H1 (cell line): ENCODE measurements around the gene HMCES. TPM values are rescaled to one million over a fixed set of nuclear protein-coding genes. Genes with fewer than 3 reads are reported as not detected.

ENCODE experiments used
- CTCF ChIA-PET: fragments of 300-600 bp; sonication (Branson Sonifier 250); formaldehyde crosslinking; loops from one replicate; lab custom pipeline; 2021; ENCODE audit not compliant: partially characterized antibody; lab: Charles Lee
- POLR2A ChIA-PET: fragments of 300-600 bp; sonication (Branson Sonifier 250); formaldehyde crosslinking; loops from one replicate; lab custom pipeline; 2021; ENCODE audit warnings: inconsistent platforms; ENCODE audit not compliant: partially characterized antibody; lab: Charles Lee
- DNase-seq, 2 experiments: peaks; one replicate each; pipeline versions ENCODE4 v3.0.0 to v3.0.0-alpha.2; 2010 to 2022; ENCODE audit warnings: low spot score in 2 of 2, low read depth in 1 of 2, mixed read lengths in 1 of 2
- FAIRE-seq: peaks from 2 replicates; lab custom pipeline; 2011; peaks lifted over from hg19 to GRCh38; lab: Jason Lieb, UNC
- H2AFZ ChIP-seq: 2 replicates; pipeline ENCODE4 v1.8.1; 2012; ENCODE audit warnings: low read length, inconsistent platforms
- H2AK5ac ChIP-seq: 2 replicates; pipeline ENCODE4 v1.6.1; 2013; ENCODE audit warnings: low read depth, low read length
- H2BK120ac ChIP-seq: replicated peaks from 2 replicates; pipeline ENCODE3; 2013; ENCODE audit warnings: low read depth, low read length, inconsistent platforms
- H2BK12ac ChIP-seq: 2 replicates; pipeline ENCODE4 v1.6.1; 2013; ENCODE audit warnings: low read depth, low read length
- H2BK15ac ChIP-seq: 2 replicates; pipeline ENCODE4 v1.6.1; 2013; ENCODE audit warnings: low read length
- H2BK20ac ChIP-seq: 2 replicates; pipeline ENCODE4 v1.6.1; 2013; ENCODE audit warnings: low read length
- H2BK5ac ChIP-seq: 2 replicates; pipeline ENCODE4 v1.6.1; 2013; ENCODE audit warnings: low read depth, low read length
- H3K14ac ChIP-seq: 2 replicates; pipeline ENCODE4 v1.6.1; 2013; ENCODE audit warnings: inconsistent platforms; ENCODE audit not compliant: insufficient read length
- H3K18ac ChIP-seq: 2 replicates; pipeline ENCODE4 v1.6.1; 2013; ENCODE audit warnings: low read length; ENCODE audit errors: extremely low read depth
- H3K23ac ChIP-seq: 2 replicates; pipeline ENCODE4 v1.6.1; 2013; ENCODE audit warnings: inconsistent platforms; ENCODE audit not compliant: insufficient read length
- H3K23me2 ChIP-seq: 2 replicates; pipeline ENCODE4 v1.6.1; 2013; ENCODE audit warnings: low read depth, low read length
- H3K27ac ChIP-seq: 2 replicates; pipeline ENCODE4 v1.6.1; 2011; ENCODE audit warnings: low read depth, low read length, inconsistent platforms
- H3K27me3 ChIP-seq, 4 experiments: replicated peaks in 1 of 4; 1 replicate in 1 of 4; 2 replicates in 3 of 4; pipeline versions ENCODE4 v1.6.1 to v1.8.1; 2011 to 2013; ENCODE audit warnings: low read length in 3 of 4, mild to moderate bottlenecking in 3 of 4, inconsistent platforms in 2 of 4, mixed read lengths in 2 of 4, moderate library complexity in 1 of 4; ENCODE audit not compliant: control insufficient read depth in 3 of 4, insufficient read depth in 3 of 4; ENCODE audit errors: extremely low read depth in 1 of 4
- H3K36me3 ChIP-seq, 4 experiments: 2 replicates each; pipeline versions ENCODE4 v1.6.1 to v1.8.1; 2011 to 2013; ENCODE audit warnings: mild to moderate bottlenecking in 4 of 4, low read length in 3 of 4, moderate library complexity in 2 of 4, control low read depth in 1 of 4, inconsistent platforms in 1 of 4; ENCODE audit not compliant: insufficient read depth in 4 of 4, control insufficient read depth in 2 of 4
- H3K4ac ChIP-seq: replicated peaks from 2 replicates; pipeline ENCODE3; 2013; ENCODE audit warnings: low read length, low read depth, mixed read lengths, inconsistent platforms; ENCODE audit not compliant: insufficient read length
- H3K4me1 ChIP-seq, 4 experiments: replicated peaks in 1 of 4; 1 replicate in 1 of 4; 2 replicates in 3 of 4; pipeline versions ENCODE4 v1.6.1 to v1.8.1; 2011 to 2013; ENCODE audit warnings: low read length in 3 of 4, inconsistent platforms in 2 of 4, mixed read lengths in 1 of 4; ENCODE audit not compliant: insufficient read depth in 4 of 4, control insufficient read depth in 3 of 4
- H3K4me2 ChIP-seq, 2 experiments: 2 replicates each; pipeline versions ENCODE4 v1.6.1 to v1.8.1; 2011 to 2013; ENCODE audit warnings: low read depth in 2 of 2, low read length in 2 of 2, control low read depth in 1 of 2, inconsistent platforms in 1 of 2, mild to moderate bottlenecking in 1 of 2; ENCODE audit not compliant: insufficient read depth in 1 of 2
- H3K4me3 ChIP-seq, 4 experiments: fragments of 200-600, 300-600 bp in 1 of 4; sonication (generic), shearing (Covaris generic), sonication (Bioruptor Twin) in 1 of 4; 2 replicates each; pipeline versions ENCODE4 v1.5.1 to v1.8.1; 2011 to 2016; ENCODE audit warnings: low read length in 4 of 4, low read depth in 3 of 4, control low read depth in 2 of 4, inconsistent platforms in 2 of 4, mild to moderate bottlenecking in 2 of 4, mixed read lengths in 1 of 4, moderate library complexity in 1 of 4; ENCODE audit not compliant: insufficient read depth in 2 of 4; ENCODE audit errors: extremely low read depth in 1 of 4
- H3K56ac ChIP-seq: replicated peaks from 2 replicates; pipeline ENCODE3; 2013; ENCODE audit warnings: low read depth, mild to moderate bottlenecking, mixed read lengths, low read length, inconsistent platforms; ENCODE audit not compliant: insufficient read length
- H3K79me1 ChIP-seq: 2 replicates; pipeline ENCODE4 v1.6.1; 2013; ENCODE audit warnings: low read depth, low read length, control low read depth
- H3K79me2 ChIP-seq, 2 experiments: 2 replicates each; pipeline versions ENCODE4 v1.6.1 to v1.8.1; 2012 to 2013; ENCODE audit warnings: low read length in 2 of 2, mild to moderate bottlenecking in 2 of 2, inconsistent platforms in 1 of 2; ENCODE audit not compliant: insufficient read depth in 2 of 2, control insufficient read depth in 1 of 2
- H3K9ac ChIP-seq, 4 experiments: replicated peaks in 1 of 4; 1 replicate in 1 of 4; 2 replicates in 3 of 4; pipeline versions ENCODE4 v1.6.1 to v1.8.1; 2011 to 2013; ENCODE audit warnings: low read depth in 3 of 4, low read length in 3 of 4, control low read depth in 2 of 4, mild to moderate bottlenecking in 2 of 4, moderate library complexity in 2 of 4, inconsistent platforms in 1 of 4; ENCODE audit errors: extremely low read depth in 1 of 4
- H3K9me3 ChIP-seq, 2 experiments: 2 replicates each; pipeline versions ENCODE4 v1.6.1 to v1.8.1; 2012 to 2013; ENCODE audit warnings: mild to moderate bottlenecking in 2 of 2, moderate library complexity in 2 of 2, control low read depth in 1 of 2, inconsistent platforms in 1 of 2, low read depth in 1 of 2, low read length in 1 of 2, mixed read lengths in 1 of 2; ENCODE audit not compliant: insufficient read depth in 2 of 2
- H4K20me1 ChIP-seq, 2 experiments: replicated peaks in 1 of 2; 2 replicates each; pipeline versions ENCODE3 to v1.8.1; 2011 to 2013; ENCODE audit warnings: inconsistent platforms in 2 of 2, low read length in 2 of 2, mild to moderate bottlenecking in 1 of 2; ENCODE audit not compliant: insufficient read depth in 2 of 2, control insufficient read depth in 1 of 2
- H4K5ac ChIP-seq: 2 replicates; pipeline ENCODE4 v1.6.1; 2013; ENCODE audit warnings: low read length, low read depth, mixed read lengths, inconsistent platforms; ENCODE audit not compliant: insufficient read length
- H4K8ac ChIP-seq: 2 replicates; pipeline ENCODE4 v1.8.0; 2013; ENCODE audit warnings: mild to moderate bottlenecking, moderate library complexity, low read length, inconsistent platforms; ENCODE audit not compliant: insufficient read depth; ENCODE audit errors: extremely low read depth
- H4K91ac ChIP-seq: replicated peaks from 2 replicates; pipeline ENCODE3; 2013; ENCODE audit warnings: low read length, mixed read lengths, inconsistent platforms; ENCODE audit not compliant: insufficient read length
- CHD2 ChIP-seq: IDR thresholded peaks from 2 replicates; pipeline ENCODE4 v1.6.1; 2012; ENCODE audit warnings: low read length, improper control_type of control experiment
- EP300 ChIP-seq, 2 experiments: IDR thresholded peaks; 1 replicate in 1 of 2; 2 replicates in 1 of 2; pipeline ENCODE4 v1.6.1; 2011 to 2012; ENCODE audit warnings: low read depth in 2 of 2, low read length in 2 of 2, mild to moderate bottlenecking in 2 of 2, borderline replicate concordance in 1 of 2, inconsistent platforms in 1 of 2, moderate library complexity in 1 of 2
- EZH2 ChIP-seq: fragments of 200-600 bp; sonication (generic); IDR thresholded peaks from 2 replicates; pipeline ENCODE4 v1.7.1; 2012; ENCODE audit warnings: low read depth, mild to moderate bottlenecking, moderate library complexity, low read length, inconsistent platforms; ENCODE audit not compliant: severe bottlenecking
- HDAC2 ChIP-seq, 2 experiments: fragments of 300-600 bp in 1 of 2; sonication (generic) in 1 of 2; IDR thresholded peaks; 2 replicates each; pipeline ENCODE4 v1.6.1; 2011 to 2012; ENCODE audit warnings: low read depth in 2 of 2, low read length in 2 of 2, mild to moderate bottlenecking in 2 of 2, moderate library complexity in 2 of 2, borderline replicate concordance in 1 of 2, inconsistent platforms in 1 of 2
- POLR2A ChIP-seq, 2 experiments: IDR thresholded peaks; 1 replicate in 1 of 2; 2 replicates in 1 of 2; pipeline ENCODE4 v1.6.1; 2011; ENCODE audit warnings: low read depth in 2 of 2, low read length in 2 of 2, mild to moderate bottlenecking in 2 of 2; ENCODE audit errors: control extremely low read depth in 1 of 2
- ZNF274 ChIP-seq: IDR thresholded peaks from 2 replicates; pipeline ENCODE4 v1.7.0; 2012; ENCODE audit warnings: low read length, borderline replicate concordance; ENCODE audit errors: extremely low read depth
- WGBS, 2 experiments: shearing (Covaris generic) in 1 of 2; methylation state at CpG; one replicate each; pipeline versions ENCODE4 v1.1.6 to v1.1.7; 2013 to 2015; ENCODE audit warnings: low lambda C conversion rate in 2 of 2, mixed read lengths in 2 of 2, inconsistent platforms in 1 of 2, low coverage in 1 of 2, missing lambda C conversion rate in 1 of 2; ENCODE audit not compliant: insufficient replicate concordance in 2 of 2, insufficient coverage in 1 of 2, insufficient read length in 1 of 2; ENCODE audit errors: extremely low coverage in 1 of 2, missing lambda C conversion rate in 1 of 2; 5-methylcytosine and 5-hydroxymethylcytosine counted together
- polyA plus RNA-seq, 7 experiments: library from polyadenylated mRNA; depleted of rRNA in 3 of 7; stranded (reverse) in 5 of 7; unstranded in 2 of 7; fragments of >200 nt in 5 of 7; fragments of 200-250 nt in 2 of 7; gene quantifications; 1 replicate in 5 of 7; 2 replicates in 1 of 7; 4 replicates in 1 of 7; pipeline versions ENCODE4 v1.2.1 to v1.2.3, GENCODE V29; 2011 to 2013; ENCODE audit warnings: missing spikeins in 2 of 7, mixed read lengths in 2 of 7
- total RNA-seq: library from RNA; stranded (reverse); fragmentation: NEBNext Ultra II Directional; extraction: Animal tissue kit (Norgen Biotek cat#: 25700); gene quantifications from 2 replicates; pipeline ENCODE4 v1.2.1, GENCODE V29; 2021

The HMCES gene
- total and polyA plus RNA-seq, 2 of the 8 experiments (the other 6 are each of a cell fraction or from before 2014, with no cell fraction given): 27.6 to 49.5 TPM

GRCh38 chr3:129326138-129326537, 47.5 kb downstream of the HMCES start:
- Histone ChIP-seq H4K91ac (no peak overlapping the region), H3K9me3 (no peaks in the 10 kb centered on the region), H3K4me1 (no peaks in the 10 kb centered on the region), H4K5ac (no peak overlapping the region), H2AK5ac (no peak overlapping the region), H3K23me2 (no peaks in the 10 kb centered on the region), H3K56ac (no peak overlapping the region), H3K27me3 (peaks cover 0 to under 1% (median 0%) of the 10 kb centered on the region in 4 experiments; a peak in 1 of 7 replicates), H3K4me2 (no peak overlapping the region), H2BK12ac (no peak overlapping the region), H3K4me3 (no peak overlapping the region), H3K18ac (no peak overlapping the region), H3K27ac (no peak overlapping the region), H3K79me2 (no peaks in the 10 kb centered on the region), H3K23ac (no peak overlapping the region), H3K4ac (no peak overlapping the region), H4K8ac (peak overlapping the region; percentile 4; the same call in 1 of the 2 replicates), H2BK120ac (no peak overlapping the region), H3K14ac (no peak overlapping the region), H4K20me1 (peaks cover 0 to 4% of the 10 kb centered on the region in 2 experiments), H2BK20ac (no peak overlapping the region), H3K9ac (no peak overlapping the region), H2AFZ (no peak overlapping the region), H2BK5ac (no peak overlapping the region), H3K36me3 (peaks cover 2 to 6% (median 5%) of the 10 kb centered on the region in 4 experiments; a peak in 4 of 8 replicates), H3K79me1 (peaks cover 2% of the 10 kb centered on the region; the same call in 1 of the 2 replicates), H2BK15ac (no peak overlapping the region)
- ChIA-PET POLR2A (interaction anchor here (1.2 to 9.3 kb wide), 3 partner anchors 10 to 57 kb away, joined by 3 to 112 read pairs (median 4); a partner anchor contains a TSS), CTCF (interaction anchor here (0.7 to 7.4 kb wide), 5 partner anchors 8 to 82 kb away, joined by 3 to 73 read pairs (median 6); a partner anchor contains a TSS)
- FAIRE-seq (no peak), DNase-seq (no peak)
- 86% methylated on average over 12 of the region's 12 CpGs; no CpG with 5 or more reads in 1 of the 2 experiments for WGBS, 2 experiments
- TF ChIP-seq EZH2 (no peak), EP300 (IDR thresholded peaks at IDR 0.05; ENCODE audit: borderline replicate concordance in 1 of 2, low read depth in 2 of 2, low read length in 2 of 2) (no peak), HDAC2 (IDR thresholded peaks at IDR 0.05; ENCODE audit: borderline replicate concordance in 1 of 2, low read depth in 2 of 2, low read length in 2 of 2) (no peak), POLR2A (IDR thresholded peaks at IDR 0.05; ENCODE audit: control extremely low read depth in 1 of 2, low read depth in 2 of 2, low read length in 2 of 2) (no peak), CHD2 (no peak), ZNF274 (no peak)
